HepG2 (cell line): ENCODE measurements around the gene TTPAL. TPM values are rescaled to one million over a fixed set of nuclear protein-coding genes. Genes with fewer than 3 reads are reported as not detected.

Experiments used
- ATAC-seq: fragments of 200-7000 bp; cut with Tn5 transposase; 3 replicates; pipeline ENCODE4 v1.9.1; 2020; ENCODE audit warnings: mild to moderate bottlenecking, moderate library complexity
- BruUV-seq: library from RNA; stranded (reverse); fragments of 400-500 nt; replicated peaks from 2 replicates; lab custom pipeline; 2021; lab: Mats Ljungman, UMichigan
- CTCF ChIA-PET: fragments of 300-600 bp; formaldehyde crosslinking; extraction: SDS; loops from one replicate; lab custom pipeline; 2021; ENCODE audit warnings: low total read pairs, inconsistent platforms, low intra/inter-chr PET ratio; lab: Yijun Ruan, JAX
- POLR2A ChIA-PET: fragments of 350-600 bp; sonication (Branson Sonifier 250); formaldehyde crosslinking; loops from one replicate; lab custom pipeline; 2020; ENCODE audit warnings: antibody characterized with exemption, inconsistent platforms; lab: Yijun Ruan, JAX
- DNase-seq: peaks from one replicate; pipeline ENCODE4 v3.0.0-alpha.2; 2015; ENCODE audit warnings: low spot score
- FAIRE-seq: peaks from 3 replicates; lab custom pipeline; 2011; peaks lifted over from hg19 to GRCh38; lab: Jason Lieb, UNC
- H2AFZ ChIP-seq: one replicate; pipeline ENCODE4 v1.6.1; 2011; ENCODE audit warnings: low read length, inconsistent platforms
- H3K27ac ChIP-seq: fragments of 300-600 bp; 3 replicates; pipeline ENCODE4 v1.8.0; 2011; ENCODE audit warnings: mixed run types, mild to moderate bottlenecking, mixed read lengths, low read length, inconsistent platforms; ENCODE audit not compliant: insufficient read depth; ENCODE audit errors: extremely low read length
- H3K27me3 ChIP-seq, 2 experiments: fragments of 200-600 bp in 1 of 2; 2 replicates in 1 of 2; 3 replicates in 1 of 2; pipeline versions ENCODE4 v1.6.0 to v1.8.0; 2011; ENCODE audit warnings: low read length in 2 of 2, mild to moderate bottlenecking in 2 of 2, moderate library complexity in 2 of 2, inconsistent platforms in 1 of 2; ENCODE audit not compliant: insufficient read depth in 2 of 2, control insufficient read depth in 1 of 2
- H3K36me3 ChIP-seq, 2 experiments: fragments of 200-600 bp in 1 of 2; replicated peaks in 1 of 2; 2 replicates in 1 of 2; 3 replicates in 1 of 2; pipeline versions ENCODE4 v1.5.1 to v1.8.0; 2011; ENCODE audit warnings: low read length in 2 of 2, inconsistent platforms in 1 of 2; ENCODE audit not compliant: insufficient read depth in 2 of 2, control insufficient read depth in 1 of 2
- H3K4me1 ChIP-seq: 2 replicates; pipeline ENCODE4 v1.5.1; 2012; ENCODE audit warnings: low read length, inconsistent platforms; ENCODE audit not compliant: insufficient read depth
- H3K4me2 ChIP-seq: 2 replicates; pipeline ENCODE4 v1.6.0; 2011; ENCODE audit warnings: low read depth, low read length, inconsistent platforms
- H3K4me3 ChIP-seq, 3 experiments: fragments of 200-600 bp in 1 of 3; sonication (generic), shearing (Covaris generic) in 1 of 3; replicated peaks in 1 of 3; 2 replicates each; pipeline ENCODE4 v1.5.1; 2011 to 2016; ENCODE audit warnings: low read length in 3 of 3, inconsistent platforms in 2 of 3, low read depth in 2 of 3, mild to moderate bottlenecking in 2 of 3, control low read depth in 1 of 3, mixed read lengths in 1 of 3; ENCODE audit not compliant: insufficient read depth in 1 of 3
- H3K79me2 ChIP-seq: one replicate; pipeline ENCODE4 v1.6.1; 2011; ENCODE audit warnings: low read length, inconsistent platforms; ENCODE audit not compliant: insufficient read depth
- H3K9ac ChIP-seq: 2 replicates; pipeline ENCODE4 v1.6.0; 2011; ENCODE audit warnings: mild to moderate bottlenecking, low read depth, low read length, inconsistent platforms; ENCODE audit not compliant: insufficient read depth
- H3K9me3 ChIP-seq: 2 replicates; pipeline ENCODE4 v1.5.1; 2012; ENCODE audit warnings: mild to moderate bottlenecking, low read length
- H4K20me1 ChIP-seq: 2 replicates; pipeline ENCODE4 v1.6.0; 2011; ENCODE audit warnings: inconsistent platforms, mild to moderate bottlenecking, low read length, moderate library complexity; ENCODE audit not compliant: insufficient read depth
- CBX5 ChIP-seq: sonication (generic); formaldehyde crosslinking; IDR thresholded peaks from 2 replicates; pipeline ENCODE4 v1.4.0; 2020; ENCODE audit warnings: missing genetic modification reagents, borderline replicate concordance
- MAF1 ChIP-seq: sonication (generic); formaldehyde crosslinking; IDR thresholded peaks from 2 replicates; pipeline ENCODE4 v1.5.0; 2020; ENCODE audit warnings: missing genetic modification reagents, borderline replicate concordance
- SP4 ChIP-seq: sonication (generic); formaldehyde crosslinking; IDR thresholded peaks from 2 replicates; pipeline ENCODE4 v1.8.1; 2023; ENCODE audit warnings: mild to moderate bottlenecking, missing genetic modification reagents
- ZFX ChIP-seq: sonication (generic); formaldehyde crosslinking; IDR thresholded peaks from 2 replicates; pipeline ENCODE4 v1.4.0; 2020; ENCODE audit warnings: mild to moderate bottlenecking, low read depth, missing genetic modification reagents, moderate library complexity
- ZMYM2 ChIP-seq: sonication (generic); formaldehyde crosslinking; IDR thresholded peaks from 2 replicates; pipeline ENCODE4 v1.8.0; 2022; ENCODE audit warnings: mild to moderate bottlenecking, missing genetic modification reagents
- ZMYM3 ChIP-seq: sonication (generic); formaldehyde crosslinking; IDR thresholded peaks from 2 replicates; pipeline ENCODE4 v1.5.1; 2020; ENCODE audit warnings: mild to moderate bottlenecking, missing genetic modification reagents
- ZNF24 ChIP-seq: fragments of 450-650 bp; IDR thresholded peaks from 2 replicates; pipeline ENCODE4 v1.6.1; 2017; ENCODE audit warnings: antibody characterized with exemption, mild to moderate bottlenecking
- ZNF644 ChIP-seq: IDR thresholded peaks from 2 replicates; pipeline ENCODE4 v1.6.1; 2016; ENCODE audit warnings: low read depth
- WGBS: methylation state at CpG from one replicate; pipeline ENCODE4 v1.1.6; 2017; ENCODE audit warnings: low lambda C conversion rate; 5-methylcytosine and 5-hydroxymethylcytosine counted together
- in situ Hi-C: cut with HindIII; loops from 2 replicates; pipeline ENCODE4 v1.10.0; 2017; ENCODE audit warnings: low pct_unique_long_range_greater_than_20kb; ENCODE audit not compliant: extremely low pct_ligation_motif_present
- intact Hi-C: fragments of 100-400 bp; cut with micrococcal nuclease; formaldehyde crosslinking; loops from one replicate; pipeline ENCODE4 v1.10.0; 2022; ENCODE audit not compliant: unreplicated experiment
- polyA plus RNA-seq, 8 experiments: library from polyadenylated mRNA; depleted of rRNA in 3 of 8; stranded (reverse) in 7 of 8; unstranded in 1 of 8; fragments of >200 nt; fragmentation: Illumina TruSeq in 4 of 8; extraction: Trizol in 4 of 8; gene quantifications; 2 replicates each; pipeline versions ENCODE4 v1.2.1 to v1.2.3, GENCODE V29; 2011 to 2016; ENCODE audit warnings: low read depth in 4 of 8, missing spikeins in 1 of 8, mixed read lengths in 1 of 8; ENCODE audit not compliant: insufficient read depth in 1 of 8
- total RNA-seq, 5 experiments: library from RNA; depleted of rRNA; stranded (reverse); fragments of >200 nt; fragmentation: Illumina TruSeq; extraction: Trizol; gene quantifications; 2 replicates each; pipeline ENCODE4 v1.2.3, GENCODE V29; 2016; ENCODE audit warnings: low read depth in 1 of 5
- TF ChIP-seq, protein P1 (sequence below): sonication (generic); formaldehyde crosslinking; IDR thresholded peaks from 2 replicates; pipeline ENCODE4 v1.5.0; 2020; ENCODE audit warnings: mild to moderate bottlenecking, missing genetic modification reagents
- TF ChIP-seq, protein P2 (sequence below): sonication (generic); formaldehyde crosslinking; IDR thresholded peaks from 2 replicates; pipeline ENCODE4 v1.8.0; 2022; ENCODE audit warnings: mild to moderate bottlenecking, missing genetic modification reagents, borderline replicate concordance
- TF ChIP-seq, protein P3 (sequence below): sonication (generic); formaldehyde crosslinking; IDR thresholded peaks from 2 replicates; pipeline ENCODE4 v1.8.0; 2022; ENCODE audit warnings: mild to moderate bottlenecking, missing genetic modification reagents
- TF ChIP-seq, protein P4 (sequence below): fragments of 450-650 bp; IDR thresholded peaks from 2 replicates; pipeline ENCODE4 v1.6.1; 2017; ENCODE audit warnings: mild to moderate bottlenecking

The TTPAL gene
- total and polyA plus RNA-seq, 2 of the 13 experiments (the other 11 are each of a cell fraction or from before 2014, with no cell fraction given), result 4.3 to 18.8 TPM

DNA sequence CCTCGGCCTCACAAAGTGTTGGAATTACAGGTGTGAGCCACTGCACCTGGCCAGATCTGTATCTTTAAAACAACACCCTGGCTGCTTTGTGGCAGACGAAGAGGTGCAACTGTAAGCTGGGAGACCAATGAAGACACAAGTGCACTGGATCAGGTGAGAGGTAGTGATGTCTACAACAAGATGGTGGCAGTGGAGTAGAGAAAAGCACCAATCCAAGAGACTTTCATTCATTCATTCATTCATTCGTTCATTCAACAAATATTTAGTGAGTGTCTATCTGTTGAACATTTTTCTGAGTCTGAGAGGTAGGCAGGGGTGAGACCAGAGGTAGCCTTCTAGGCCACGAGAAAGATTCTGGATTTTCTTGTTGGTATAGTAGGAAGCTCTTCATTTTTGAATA lies 36.9 kb upstream of the TTPAL start:
- ChIA-PET POLR2A (interaction anchor here (1.4 kb wide), 1 partner anchor 19 kb away, joined by 4 read pairs; no protein-coding TSS in a partner anchor), CTCF (no interaction called here)
- Histone ChIP-seq H3K9ac (no peak overlapping the region), H3K79me2 (no peaks in the 10 kb centered on the region), H3K27me3 (no peaks in the 10 kb centered on the region), H3K9me3 (no peaks in the 10 kb centered on the region), H3K4me2 (no peak overlapping the region), H3K27ac (no peak overlapping the region), H3K36me3 (no peaks in the 10 kb centered on the region), H2AFZ (no peak overlapping the region), H4K20me1 (no peaks in the 10 kb centered on the region), H3K4me3 (no peak overlapping the region), H3K4me1 (peaks cover 79% of the 10 kb centered on the region)
- in situ Hi-C loops, result no loop called here
- no TSS peak for BruUV-seq
- 65% methylated on average over 4 of the region's 4 CpGs for WGBS
- TF ChIP-seq ZMYM2 (CRISPR knock-in tag), result 0 out of 2 replicates have a peak, but pooled peaks have one; percentile 44
- 0 out of 2 replicates have a peak, but pooled peaks have one; percentile 17 for TF ChIP-seq ZMYM3
- peak; percentile 91 for TF ChIP-seq ZNF24
- no peak for TF ChIP-seq CBX5 (CRISPR knock-in tag)
- TF ChIP-seq, protein P1, sequence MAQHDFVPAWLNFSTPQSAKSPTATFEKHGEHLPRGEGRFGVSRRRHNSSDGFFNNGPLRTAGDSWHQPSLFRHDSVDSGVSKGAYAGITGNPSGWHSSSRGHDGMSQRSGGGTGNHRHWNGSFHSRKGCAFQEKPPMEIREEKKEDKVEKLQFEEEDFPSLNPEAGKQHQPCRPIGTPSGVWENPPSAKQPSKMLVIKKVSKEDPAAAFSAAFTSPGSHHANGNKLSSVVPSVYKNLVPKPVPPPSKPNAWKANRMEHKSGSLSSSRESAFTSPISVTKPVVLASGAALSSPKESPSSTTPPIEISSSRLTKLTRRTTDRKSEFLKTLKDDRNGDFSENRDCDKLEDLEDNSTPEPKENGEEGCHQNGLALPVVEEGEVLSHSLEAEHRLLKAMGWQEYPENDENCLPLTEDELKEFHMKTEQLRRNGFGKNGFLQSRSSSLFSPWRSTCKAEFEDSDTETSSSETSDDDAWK (CRISPR knock-in tag), result no peak
- TF ChIP-seq SP4 (CRISPR knock-in tag), result 0 out of 2 replicates have a peak, but pooled peaks have one; percentile 19
- TF ChIP-seq ZNF644 (CRISPR knock-in tag), result peak; percentile 5; the same call in 1 of the 2 replicates
- TF ChIP-seq MAF1 (CRISPR knock-in tag), result no peak
- TF ChIP-seq, protein P2, sequence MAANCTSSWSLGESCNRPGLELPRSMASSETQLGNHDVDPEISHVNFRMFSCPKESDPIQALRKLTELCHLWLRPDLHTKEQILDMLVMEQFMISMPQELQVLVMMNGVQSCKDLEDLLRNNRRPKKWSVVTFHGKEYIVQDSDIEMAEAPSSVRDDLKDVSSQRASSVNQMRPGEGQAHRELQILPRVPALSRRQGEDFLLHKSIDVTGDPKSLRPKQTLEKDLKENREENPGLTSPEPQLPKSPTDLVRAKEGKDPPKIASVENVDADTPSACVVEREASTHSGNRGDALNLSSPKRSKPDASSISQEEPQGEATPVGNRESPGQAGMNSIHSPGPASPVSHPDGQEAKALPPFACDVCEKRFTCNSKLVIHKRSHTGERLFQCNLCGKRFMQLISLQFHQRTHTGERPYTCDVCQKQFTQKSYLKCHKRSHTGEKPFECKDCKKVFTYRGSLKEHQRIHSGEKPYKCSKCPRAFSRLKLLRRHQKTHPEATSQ (CRISPR knock-in tag), result 0 out of 2 replicates have a peak, but pooled peaks have one; percentile 35
- TF ChIP-seq, protein P3, sequence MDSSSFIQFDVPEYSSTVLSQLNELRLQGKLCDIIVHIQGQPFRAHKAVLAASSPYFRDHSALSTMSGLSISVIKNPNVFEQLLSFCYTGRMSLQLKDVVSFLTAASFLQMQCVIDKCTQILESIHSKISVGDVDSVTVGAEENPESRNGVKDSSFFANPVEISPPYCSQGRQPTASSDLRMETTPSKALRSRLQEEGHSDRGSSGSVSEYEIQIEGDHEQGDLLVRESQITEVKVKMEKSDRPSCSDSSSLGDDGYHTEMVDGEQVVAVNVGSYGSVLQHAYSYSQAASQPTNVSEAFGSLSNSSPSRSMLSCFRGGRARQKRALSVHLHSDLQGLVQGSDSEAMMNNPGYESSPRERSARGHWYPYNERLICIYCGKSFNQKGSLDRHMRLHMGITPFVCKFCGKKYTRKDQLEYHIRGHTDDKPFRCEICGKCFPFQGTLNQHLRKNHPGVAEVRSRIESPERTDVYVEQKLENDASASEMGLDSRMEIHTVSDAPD, result peak; percentile 39; the same call in 1 of the 2 replicates
- TF ChIP-seq, protein P4, sequence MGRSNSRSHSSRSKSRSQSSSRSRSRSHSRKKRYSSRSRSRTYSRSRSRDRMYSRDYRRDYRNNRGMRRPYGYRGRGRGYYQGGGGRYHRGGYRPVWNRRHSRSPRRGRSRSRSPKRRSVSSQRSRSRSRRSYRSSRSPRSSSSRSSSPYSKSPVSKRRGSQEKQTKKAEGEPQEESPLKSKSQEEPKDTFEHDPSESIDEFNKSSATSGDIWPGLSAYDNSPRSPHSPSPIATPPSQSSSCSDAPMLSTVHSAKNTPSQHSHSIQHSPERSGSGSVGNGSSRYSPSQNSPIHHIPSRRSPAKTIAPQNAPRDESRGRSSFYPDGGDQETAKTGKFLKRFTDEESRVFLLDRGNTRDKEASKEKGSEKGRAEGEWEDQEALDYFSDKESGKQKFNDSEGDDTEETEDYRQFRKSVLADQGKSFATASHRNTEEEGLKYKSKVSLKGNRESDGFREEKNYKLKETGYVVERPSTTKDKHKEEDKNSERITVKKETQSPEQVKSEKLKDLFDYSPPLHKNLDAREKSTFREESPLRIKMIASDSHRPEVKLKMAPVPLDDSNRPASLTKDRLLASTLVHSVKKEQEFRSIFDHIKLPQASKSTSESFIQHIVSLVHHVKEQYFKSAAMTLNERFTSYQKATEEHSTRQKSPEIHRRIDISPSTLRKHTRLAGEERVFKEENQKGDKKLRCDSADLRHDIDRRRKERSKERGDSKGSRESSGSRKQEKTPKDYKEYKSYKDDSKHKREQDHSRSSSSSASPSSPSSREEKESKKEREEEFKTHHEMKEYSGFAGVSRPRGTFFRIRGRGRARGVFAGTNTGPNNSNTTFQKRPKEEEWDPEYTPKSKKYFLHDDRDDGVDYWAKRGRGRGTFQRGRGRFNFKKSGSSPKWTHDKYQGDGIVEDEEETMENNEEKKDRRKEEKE, result no peak
- 0 out of 2 replicates have a peak, but pooled peaks have one; percentile 23 for TF ChIP-seq ZFX (CRISPR knock-in tag)
- FAIRE-seq, result no peak
- no peak for ATAC-seq
- DNase-seq, result no peak
- intact Hi-C loops, result no loop called here
